K562 (cell line): Measurements from ENCODE around the gene ANKEF1. TPM values are rescaled to one million over a fixed set of nuclear protein-coding genes. Genes with fewer than 3 reads are reported as not detected.
A peak's percentile ranks its signal among the peaks of the same experiment; 100 is the strongest.

Experiments used
- ATAC-seq: fragments of 200-7000 bp; cut with Tn5 transposase; 3 replicates; pipeline ENCODE4 v1.9.1; 2020; ENCODE audit warnings: moderate library complexity
- BruUV-seq: library from RNA; stranded (reverse); fragments of 400-500 nt; replicated peaks from 2 replicates; lab custom pipeline; 2021; lab: Mats Ljungman, UMichigan
- CTCF ChIA-PET: fragments of 300-600 bp; formaldehyde crosslinking; extraction: SDS; loops from one replicate; lab custom pipeline; 2021; ENCODE audit warnings: low intra/inter-chr PET ratio; lab: Yijun Ruan, JAX
- POLR2A ChIA-PET: fragments of 300-600, 350-650 bp; sonication (Branson Sonifier 250); formaldehyde crosslinking; extraction: SDS; loops from one replicate; lab custom pipeline; 2021; ENCODE audit warnings: antibody characterized with exemption, inconsistent platforms; lab: Yijun Ruan, JAX
- DNase-seq, 4 experiments: peaks; one replicate each; pipeline versions ENCODE4 v3.0.0 to v3.0.0-alpha.2; 2011 to 2018; ENCODE audit warnings: low spot score in 3 of 4, mixed read lengths in 3 of 4; ENCODE audit errors: extremely low read depth in 1 of 4
- FAIRE-seq: peaks from 2 replicates; lab custom pipeline; 2011; peaks lifted over from hg19 to GRCh38; lab: Jason Lieb, UNC
- H2AFZ ChIP-seq: 2 replicates; pipeline ENCODE4 v1.6.0; 2011; ENCODE audit warnings: low read depth, low read length, control low read depth, inconsistent platforms
- H3K27ac ChIP-seq: fragments of 200-600 bp; 3 replicates; pipeline ENCODE4 v1.8.0; 2011; ENCODE audit warnings: low read depth, mild to moderate bottlenecking, control low read depth, inconsistent platforms, low read length, moderate library complexity, mixed read lengths; ENCODE audit errors: extremely low read depth
- H3K27me3 ChIP-seq, 2 experiments: fragments of 300-600 bp in 1 of 2; 2 replicates in 1 of 2; 3 replicates in 1 of 2; pipeline versions ENCODE4 v1.6.0 to v1.8.0; 2011; ENCODE audit warnings: inconsistent platforms in 2 of 2, low read length in 2 of 2, mild to moderate bottlenecking in 1 of 2, mixed read lengths in 1 of 2, moderate library complexity in 1 of 2; ENCODE audit not compliant: control insufficient read depth in 2 of 2, insufficient read depth in 2 of 2
- H3K36me3 ChIP-seq: fragments of 300-600 bp; 3 replicates; pipeline ENCODE4 v1.8.0; 2011; ENCODE audit warnings: mild to moderate bottlenecking, low read length, inconsistent platforms; ENCODE audit not compliant: control insufficient read depth, insufficient read depth
- H3K4me1 ChIP-seq, 2 experiments: fragments of 200-600 bp in 1 of 2; replicated peaks in 1 of 2; 2 replicates in 1 of 2; 3 replicates in 1 of 2; pipeline versions ENCODE4 v1.5.1 to v1.8.0; 2011; ENCODE audit warnings: inconsistent platforms in 2 of 2, low read length in 2 of 2, mild to moderate bottlenecking in 1 of 2, mixed read lengths in 1 of 2, moderate library complexity in 1 of 2; ENCODE audit not compliant: control insufficient read depth in 2 of 2, insufficient read depth in 2 of 2
- H3K4me2 ChIP-seq: 2 replicates; pipeline ENCODE4 v1.6.1; 2011; ENCODE audit warnings: low read length, control low read depth, inconsistent platforms, mixed read lengths; ENCODE audit not compliant: insufficient read depth
- H3K4me3 ChIP-seq: fragments of 200-600 bp; sonication (generic), shearing (Covaris generic); 2 replicates; pipeline ENCODE4 v1.5.1; 2016; ENCODE audit warnings: control low read depth, inconsistent platforms
- H3K79me2 ChIP-seq: fragments of 200-600 bp; 3 replicates; pipeline ENCODE4 v1.8.0; 2011; ENCODE audit warnings: low read length, inconsistent platforms; ENCODE audit not compliant: control insufficient read depth, insufficient read depth
- H3K9ac ChIP-seq, 2 experiments: 2 replicates each; pipeline versions ENCODE4 v1.6.0 to v1.6.1; 2011; ENCODE audit warnings: low read depth in 2 of 2, low read length in 2 of 2, control low read depth in 1 of 2, inconsistent platforms in 1 of 2, mild to moderate bottlenecking in 1 of 2, mixed read lengths in 1 of 2; ENCODE audit not compliant: insufficient read depth in 1 of 2
- H3K9me1 ChIP-seq: one replicate; pipeline ENCODE4 v1.6.0; 2011; ENCODE audit warnings: inconsistent platforms, mild to moderate bottlenecking, low read length, moderate library complexity; ENCODE audit not compliant: control insufficient read depth, insufficient read depth
- H3K9me3 ChIP-seq: replicated peaks from 2 replicates; pipeline ENCODE4 v1.5.1; 2011; ENCODE audit warnings: low read depth, low read length, inconsistent platforms; ENCODE audit not compliant: control insufficient read depth, insufficient read depth
- H4K20me1 ChIP-seq: replicated peaks from 2 replicates; pipeline ENCODE4 v1.6.1; 2011; ENCODE audit warnings: low read length, inconsistent platforms, mixed read lengths; ENCODE audit not compliant: control insufficient read depth, insufficient read depth
- HDGF ChIP-seq: fragments of 450-650 bp; IDR thresholded peaks from 2 replicates; pipeline ENCODE4 v1.6.1; 2016
- NCOA6 ChIP-seq: fragments of 450-650 bp; IDR thresholded peaks from 2 replicates; pipeline ENCODE4 v1.6.1; 2017; ENCODE audit warnings: mild to moderate bottlenecking
- NFIC ChIP-seq: fragments of 450-650 bp; IDR thresholded peaks from 2 replicates; pipeline ENCODE4 v1.6.1; 2017; ENCODE audit warnings: mild to moderate bottlenecking, inconsistent platforms
- TCF3 ChIP-seq: sonication (generic); formaldehyde crosslinking; IDR thresholded peaks from 2 replicates; pipeline ENCODE4 v1.4.0; 2020; ENCODE audit warnings: mild to moderate bottlenecking, missing genetic modification reagents
- WGBS: fragments of 100-300 bp; shearing (Covaris generic); methylation state at CpG from one replicate; pipeline ENCODE4 v1.1.6; 2016; ENCODE audit warnings: low coverage, mixed read lengths; ENCODE audit not compliant: insufficient coverage; ENCODE audit errors: missing lambda C conversion rate; 5-methylcytosine and 5-hydroxymethylcytosine counted together
- in situ Hi-C: fragments of 300-500 bp; cut with MboI; formaldehyde crosslinking; loops from 4 replicates; pipeline ENCODE4 v1.15.0; 2018; ENCODE audit warnings: inconsistent platforms, mixed read lengths
- intact Hi-C: fragments of 100-400 bp; cut with micrococcal nuclease; formaldehyde crosslinking; loops from 2 replicates; pipeline ENCODE4 v1.14.2; 2022
- polyA plus RNA-seq, 8 experiments: library from polyadenylated mRNA; depleted of rRNA in 4 of 8; stranded (reverse) in 5 of 8; unstranded in 3 of 8; fragments of >200 nt; fragmentation: Nextera tagmentation in 2 of 8; fragmentation: Illumina TruSeq in 1 of 8; extraction: Ambion mirVana in 2 of 8; extraction: Trizol in 1 of 8; gene quantifications; 2 replicates each; pipeline versions ENCODE4 v1.2.1 to v1.2.3, GENCODE V29; 2011 to 2014; ENCODE audit warnings: inconsistent platforms in 1 of 8, missing spikeins in 1 of 8
- total RNA-seq, 7 experiments: library from RNA; depleted of rRNA in 6 of 7; stranded (reverse); fragments of >200 nt in 6 of 7; fragmentation: Illumina TruSeq in 2 of 7; extraction: Trizol in 2 of 7; gene quantifications; 2 replicates each; pipeline versions ENCODE4 v1.2.1 to v1.2.3, GENCODE V29; 2011 to 2021; ENCODE audit warnings: low replicate concordance in 1 of 7

Gene ANKEF1
- total and polyA plus RNA-seq, 9 of the 15 experiments (the other 6 are each of a cell fraction or from before 2014, with no cell fraction given), result 0.35 to 2.1 (median 1.7) TPM

DNA sequence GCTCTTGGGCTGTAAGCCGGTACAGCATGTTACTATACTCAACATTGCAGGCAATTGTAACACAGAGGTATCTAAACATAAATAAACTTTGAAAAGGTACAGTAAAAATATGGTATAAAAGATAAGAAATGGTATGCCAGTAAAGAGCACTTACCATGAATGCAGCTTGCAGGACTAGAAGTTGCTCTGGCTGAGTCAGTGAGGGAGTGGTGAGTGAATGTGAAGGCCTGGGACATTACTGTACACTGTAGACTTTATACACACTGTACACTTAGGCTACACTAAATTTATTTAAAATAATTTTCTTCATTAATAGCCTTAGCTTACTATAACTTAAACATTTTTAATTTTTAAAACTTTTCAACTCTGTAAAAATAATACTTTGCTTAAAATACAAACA is 37.8 kb upstream of the ANKEF1 start:
- H3K27ac ChIP-seq, result no peak overlapping the region
- no peak overlapping the region for H3K9ac ChIP-seq
- no peak overlapping the region for H3K4me2 ChIP-seq
- H3K4me1 ChIP-seq, result no peaks in the 10 kb centered on the region; a peak in 1 of 5 replicates
- intact Hi-C loops, result no loop called here
- CTCF ChIA-PET, result no interaction called here
- FAIRE-seq (no peak), DNase-seq (no peak), ATAC-seq (peak; percentile 36; the same call in 1 of the 3 replicates)
- WGBS, result 56% methylated on average over 1 of the region's 1 CpG
- H3K27me3 ChIP-seq, result no peaks in the 10 kb centered on the region
- BruUV-seq, result no TSS peak
- no peaks in the 10 kb centered on the region for H4K20me1 ChIP-seq
- H3K9me3 ChIP-seq, result no peaks in the 10 kb centered on the region
- no peaks in the 10 kb centered on the region for H3K36me3 ChIP-seq
- H3K9me1 ChIP-seq, result no peaks in the 10 kb centered on the region
- TF ChIP-seq NCOA6 (no peak), TCF3 (CRISPR knock-in tag) (0 out of 2 replicates have a peak, but pooled peaks have one; percentile 12)
- POLR2A ChIA-PET, result no interaction called here
- H3K4me3 ChIP-seq, result no peak overlapping the region
- no peaks in the 10 kb centered on the region for H3K79me2 ChIP-seq
- in situ Hi-C loops, result no loop called here
- H2AFZ ChIP-seq, result no peak overlapping the region

DNA sequence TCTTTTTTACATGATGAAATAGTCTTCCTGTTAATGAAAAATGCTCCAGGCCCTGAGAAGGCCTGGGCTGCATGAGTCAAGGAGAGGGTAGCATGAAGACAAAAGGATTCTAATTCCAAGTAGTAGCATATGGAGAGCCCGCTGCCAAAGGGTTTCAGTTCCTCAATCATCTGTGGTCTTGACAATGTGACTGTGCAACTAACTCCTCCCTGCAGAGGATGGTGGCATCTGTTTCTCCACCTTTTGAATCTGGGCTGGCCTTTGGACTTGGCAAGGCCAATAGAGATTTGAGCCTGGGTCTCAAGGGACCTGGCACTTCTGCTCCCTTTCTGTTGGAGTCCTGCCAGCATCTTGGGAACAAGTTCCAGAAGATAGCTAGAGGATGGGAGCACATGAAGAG is 35.1 kb upstream of the ANKEF1 start:
- POLR2A ChIA-PET, result interaction anchor here (0.6 kb wide), 1 partner anchor 484 kb away, joined by 3 read pairs; no protein-coding TSS in a partner anchor
- Histone ChIP-seq H3K79me2 (no peaks in the 10 kb centered on the region), H3K27me3 (no peaks in the 10 kb centered on the region), H3K9me1 (no peaks in the 10 kb centered on the region), H3K9ac (no peak overlapping the region), H3K4me3 (no peak overlapping the region), H2AFZ (peak overlapping the region; percentile 79), H3K4me2 (no peak overlapping the region), H4K20me1 (no peaks in the 10 kb centered on the region), H3K9me3 (no peaks in the 10 kb centered on the region), H3K27ac (no peak overlapping the region; the same call in 2 of the 3 replicates), H3K36me3 (no peaks in the 10 kb centered on the region), H3K4me1 (no peaks in the 10 kb centered on the region; a peak in 1 of 5 replicates)
- CTCF ChIA-PET, result no interaction called here
- intact Hi-C loops (no loop called here), in situ Hi-C loops (no loop called here)
- no peak for FAIRE-seq
- BruUV-seq, result no TSS peak
- TF ChIP-seq HDGF, result no peak
- TF ChIP-seq NFIC, result peak; percentile 8; the same call in 1 of the 2 replicates
- no peak for DNase-seq
- ATAC-seq, result peak; percentile 23; the same call in 2 of the 3 replicates
- WGBS, result 44% methylated on average over 1 of the region's 1 CpG
